ENCODE results near the gene CNN1.

- TF ChIP-seq, protein P1, sequence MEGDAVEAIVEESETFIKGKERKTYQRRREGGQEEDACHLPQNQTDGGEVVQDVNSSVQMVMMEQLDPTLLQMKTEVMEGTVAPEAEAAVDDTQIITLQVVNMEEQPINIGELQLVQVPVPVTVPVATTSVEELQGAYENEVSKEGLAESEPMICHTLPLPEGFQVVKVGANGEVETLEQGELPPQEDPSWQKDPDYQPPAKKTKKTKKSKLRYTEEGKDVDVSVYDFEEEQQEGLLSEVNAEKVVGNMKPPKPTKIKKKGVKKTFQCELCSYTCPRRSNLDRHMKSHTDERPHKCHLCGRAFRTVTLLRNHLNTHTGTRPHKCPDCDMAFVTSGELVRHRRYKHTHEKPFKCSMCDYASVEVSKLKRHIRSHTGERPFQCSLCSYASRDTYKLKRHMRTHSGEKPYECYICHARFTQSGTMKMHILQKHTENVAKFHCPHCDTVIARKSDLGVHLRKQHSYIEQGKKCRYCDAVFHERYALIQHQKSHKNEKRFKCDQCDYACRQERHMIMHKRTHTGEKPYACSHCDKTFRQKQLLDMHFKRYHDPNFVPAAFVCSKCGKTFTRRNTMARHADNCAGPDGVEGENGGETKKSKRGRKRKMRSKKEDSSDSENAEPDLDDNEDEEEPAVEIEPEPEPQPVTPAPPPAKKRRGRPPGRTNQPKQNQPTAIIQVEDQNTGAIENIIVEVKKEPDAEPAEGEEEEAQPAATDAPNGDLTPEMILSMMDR (IDR thresholded peaks at IDR 0.05), result no peak
- TF ChIP-seq GATA2 (CRISPR knock-in tag; IDR thresholded peaks at IDR 0.05) (no peak), JUND (IDR thresholded peaks at IDR 0.05) (no peak), EZH2phosphoT487 (IDR thresholded peaks at IDR 0.05; ENCODE audit: borderline replicate concordance, low read depth) (no peak), EP300 (IDR thresholded peaks at IDR 0.05; ENCODE audit: borderline replicate concordance in 1 of 2, low read depth in 1 of 2, low read length in 1 of 2) (no peak)
- TF ChIP-seq, protein P2, sequence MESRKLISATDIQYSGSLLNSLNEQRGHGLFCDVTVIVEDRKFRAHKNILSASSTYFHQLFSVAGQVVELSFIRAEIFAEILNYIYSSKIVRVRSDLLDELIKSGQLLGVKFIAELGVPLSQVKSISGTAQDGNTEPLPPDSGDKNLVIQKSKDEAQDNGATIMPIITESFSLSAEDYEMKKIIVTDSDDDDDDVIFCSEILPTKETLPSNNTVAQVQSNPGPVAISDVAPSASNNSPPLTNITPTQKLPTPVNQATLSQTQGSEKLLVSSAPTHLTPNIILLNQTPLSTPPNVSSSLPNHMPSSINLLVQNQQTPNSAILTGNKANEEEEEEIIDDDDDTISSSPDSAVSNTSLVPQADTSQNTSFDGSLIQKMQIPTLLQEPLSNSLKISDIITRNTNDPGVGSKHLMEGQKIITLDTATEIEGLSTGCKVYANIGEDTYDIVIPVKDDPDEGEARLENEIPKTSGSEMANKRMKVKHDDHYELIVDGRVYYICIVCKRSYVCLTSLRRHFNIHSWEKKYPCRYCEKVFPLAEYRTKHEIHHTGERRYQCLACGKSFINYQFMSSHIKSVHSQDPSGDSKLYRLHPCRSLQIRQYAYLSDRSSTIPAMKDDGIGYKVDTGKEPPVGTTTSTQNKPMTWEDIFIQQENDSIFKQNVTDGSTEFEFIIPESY (IDR thresholded peaks at IDR 0.05; ENCODE audit: borderline replicate concordance, low read depth), result no peak
- TF ChIP-seq, protein P3, sequence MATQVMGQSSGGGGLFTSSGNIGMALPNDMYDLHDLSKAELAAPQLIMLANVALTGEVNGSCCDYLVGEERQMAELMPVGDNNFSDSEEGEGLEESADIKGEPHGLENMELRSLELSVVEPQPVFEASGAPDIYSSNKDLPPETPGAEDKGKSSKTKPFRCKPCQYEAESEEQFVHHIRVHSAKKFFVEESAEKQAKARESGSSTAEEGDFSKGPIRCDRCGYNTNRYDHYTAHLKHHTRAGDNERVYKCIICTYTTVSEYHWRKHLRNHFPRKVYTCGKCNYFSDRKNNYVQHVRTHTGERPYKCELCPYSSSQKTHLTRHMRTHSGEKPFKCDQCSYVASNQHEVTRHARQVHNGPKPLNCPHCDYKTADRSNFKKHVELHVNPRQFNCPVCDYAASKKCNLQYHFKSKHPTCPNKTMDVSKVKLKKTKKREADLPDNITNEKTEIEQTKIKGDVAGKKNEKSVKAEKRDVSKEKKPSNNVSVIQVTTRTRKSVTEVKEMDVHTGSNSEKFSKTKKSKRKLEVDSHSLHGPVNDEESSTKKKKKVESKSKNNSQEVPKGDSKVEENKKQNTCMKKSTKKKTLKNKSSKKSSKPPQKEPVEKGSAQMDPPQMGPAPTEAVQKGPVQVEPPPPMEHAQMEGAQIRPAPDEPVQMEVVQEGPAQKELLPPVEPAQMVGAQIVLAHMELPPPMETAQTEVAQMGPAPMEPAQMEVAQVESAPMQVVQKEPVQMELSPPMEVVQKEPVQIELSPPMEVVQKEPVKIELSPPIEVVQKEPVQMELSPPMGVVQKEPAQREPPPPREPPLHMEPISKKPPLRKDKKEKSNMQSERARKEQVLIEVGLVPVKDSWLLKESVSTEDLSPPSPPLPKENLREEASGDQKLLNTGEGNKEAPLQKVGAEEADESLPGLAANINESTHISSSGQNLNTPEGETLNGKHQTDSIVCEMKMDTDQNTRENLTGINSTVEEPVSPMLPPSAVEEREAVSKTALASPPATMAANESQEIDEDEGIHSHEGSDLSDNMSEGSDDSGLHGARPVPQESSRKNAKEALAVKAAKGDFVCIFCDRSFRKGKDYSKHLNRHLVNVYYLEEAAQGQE (IDR thresholded peaks at IDR 0.05; ENCODE audit: low read depth, low read length), result no peak
Measured at GRCh38 chr19:11556634-11557420, 18.2 kb downstream of the CNN1 start.
